Inferior parietal cortex (tissue), 1 donor: Measurements from ENCODE around the gene KCNIP1.
"Not testable (repeated sequence)": the region's sequence is repeated elsewhere in the genome, so short reads cannot be mapped to it uniquely, and the experiment has no call there.

Experiments used
- DNase-seq: peaks from one replicate; pipeline ENCODE4 v3.0.0-alpha.2; 2016; ENCODE audit errors: extremely low spot score

Gene KCNIP1

DNA sequence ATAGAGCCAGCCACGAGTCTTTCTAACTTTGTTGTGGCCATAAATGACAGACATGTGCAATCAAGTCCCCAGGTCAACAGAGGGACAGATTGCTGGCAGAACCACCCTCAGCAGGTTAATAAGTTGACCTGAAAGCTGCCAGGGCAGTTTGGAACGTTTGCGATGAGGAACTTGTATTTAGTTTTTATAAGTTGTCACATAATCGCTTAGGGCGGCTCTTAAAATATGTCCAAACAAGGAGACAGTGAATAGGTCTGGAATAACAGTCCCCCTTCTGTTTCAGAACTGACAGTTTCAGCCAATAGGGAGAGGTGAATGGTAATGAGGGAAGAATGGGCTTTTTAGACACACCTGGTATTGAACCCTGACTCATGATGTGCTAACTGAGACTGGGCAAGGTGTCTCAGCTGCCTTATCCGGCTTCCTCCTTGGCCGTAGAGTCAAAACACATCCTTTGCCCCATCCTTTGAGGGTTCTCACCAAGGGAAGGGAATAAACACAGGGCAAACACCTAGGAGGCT, 246.2 kb downstream of the KCNIP1 start:
- no peak for DNase-seq

DNA sequence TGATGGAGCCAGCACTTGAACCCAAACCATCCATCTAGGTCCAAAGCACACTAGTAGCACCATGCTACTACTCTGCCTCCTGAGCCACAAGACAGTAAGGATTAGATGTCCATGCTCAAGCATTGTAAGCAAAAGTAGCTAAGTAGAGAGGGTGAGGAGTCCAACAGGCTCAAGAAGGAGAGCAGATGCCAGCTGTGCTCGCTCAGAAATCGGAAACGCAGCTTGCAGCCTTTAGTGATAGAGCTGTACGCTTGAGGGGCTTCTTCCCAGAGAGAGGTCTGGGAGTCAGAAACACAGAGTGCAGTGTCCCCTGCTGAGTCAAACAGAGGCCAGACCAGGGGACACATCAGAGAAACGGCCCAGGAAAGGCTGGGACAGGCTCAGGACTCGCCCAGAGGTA, 247.0 kb downstream of the KCNIP1 start:
- no peak for DNase-seq

DNA sequence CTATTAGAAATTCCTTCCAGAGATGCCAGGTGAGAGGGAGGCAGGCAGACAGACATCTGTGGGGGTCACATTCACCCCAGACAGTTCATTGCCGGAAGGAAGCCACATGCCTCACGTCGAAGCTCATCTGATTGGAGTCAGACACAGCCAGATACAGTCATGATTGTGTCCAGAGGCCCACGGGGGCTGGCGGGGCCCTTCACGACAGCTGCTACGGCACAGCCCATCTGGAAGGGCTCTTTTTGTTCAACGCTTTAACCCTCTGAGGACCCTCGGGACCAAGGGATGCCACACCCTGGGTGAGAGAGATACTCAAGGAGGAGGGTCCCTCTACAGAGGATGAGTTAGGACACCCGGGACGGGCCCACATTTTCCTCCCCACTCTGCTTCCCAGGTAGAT, 247.8 kb downstream of the KCNIP1 start:
- no peak for DNase-seq

DNA sequence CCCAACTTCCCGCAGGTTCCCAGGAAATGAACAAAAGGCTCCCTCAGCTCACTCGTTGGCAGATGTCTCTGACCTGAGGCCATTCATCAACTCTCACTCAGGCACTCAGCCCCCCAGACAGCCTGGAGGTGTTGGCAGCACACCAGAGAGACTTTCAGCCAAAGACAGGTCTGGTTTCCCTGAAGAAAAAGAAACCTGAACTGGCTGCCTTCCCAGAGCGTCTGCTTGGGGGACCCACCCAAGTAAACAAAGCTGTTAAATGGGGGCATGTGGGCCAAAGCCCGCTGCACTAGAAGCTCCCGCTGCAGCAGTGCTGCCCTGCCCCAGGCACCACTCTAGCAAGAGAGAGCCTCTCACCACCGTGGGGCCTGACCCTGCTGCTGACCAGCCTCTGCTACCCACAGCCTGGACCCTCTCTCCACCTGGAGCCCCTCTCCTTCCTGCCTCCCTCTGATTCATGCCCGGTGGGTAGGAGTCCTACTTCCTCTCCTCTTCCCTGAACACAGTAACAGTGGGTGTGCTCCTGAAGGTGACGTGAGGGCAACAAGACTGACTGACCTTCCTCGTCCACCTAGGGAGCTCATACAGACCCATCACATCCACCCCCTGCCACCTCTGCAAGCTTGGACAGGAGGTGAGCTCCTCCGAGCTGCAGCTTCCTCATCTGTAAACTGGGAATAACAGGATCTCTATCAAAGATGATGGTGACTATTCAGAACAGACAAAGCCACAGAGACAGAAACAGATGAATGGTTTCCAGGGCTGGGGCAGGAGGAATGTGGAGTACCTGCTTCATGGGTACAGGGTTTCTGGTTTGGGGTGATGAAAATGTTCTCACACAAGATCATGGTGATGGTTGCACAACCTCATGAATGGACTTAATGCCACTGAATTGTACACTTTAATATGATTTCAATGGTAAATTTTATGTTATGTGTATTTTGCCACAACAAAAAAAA, 248.7 kb downstream of the KCNIP1 start:
- no peak for DNase-seq

DNA sequence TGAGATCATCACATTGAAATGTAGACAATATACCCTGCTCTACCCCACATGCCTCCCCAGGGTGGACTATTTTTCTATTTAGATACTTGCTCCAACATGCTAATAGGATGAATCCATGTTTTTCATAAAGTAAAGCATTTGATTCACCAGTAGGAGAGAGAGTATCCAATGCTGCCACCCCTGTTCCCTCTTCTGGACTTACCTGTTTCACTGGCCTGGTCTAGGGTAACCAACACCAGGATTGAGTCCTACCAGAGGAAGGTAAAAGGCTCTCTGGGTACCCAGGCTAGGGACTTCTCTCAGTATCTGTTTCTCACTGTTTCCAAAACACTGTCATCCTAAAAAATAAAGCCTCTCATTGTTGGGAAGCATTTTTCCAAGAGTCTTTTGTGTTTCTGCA, 249.5 kb downstream of the KCNIP1 start:
- DNase-seq, result no peak

DNA sequence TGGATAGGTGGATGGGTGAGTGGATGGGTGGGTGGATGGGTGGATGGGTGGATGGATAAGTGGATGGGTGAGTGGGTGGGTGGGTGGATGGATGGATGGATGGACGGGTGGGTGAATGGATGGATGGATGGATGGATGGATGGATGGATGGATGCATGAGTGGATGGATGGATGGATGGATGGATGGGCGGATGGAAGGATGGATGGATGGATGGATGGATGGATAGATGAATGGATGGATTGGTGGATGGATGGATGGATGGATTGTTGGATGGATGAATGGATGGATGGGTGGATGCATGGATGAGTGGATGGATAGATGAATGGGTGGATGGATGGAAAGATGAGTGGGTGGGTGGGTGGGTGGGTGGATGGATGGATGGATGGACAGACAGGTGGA, 250.7 kb downstream of the KCNIP1 start:
- DNase-seq, result not testable (repeated sequence)

DNA sequence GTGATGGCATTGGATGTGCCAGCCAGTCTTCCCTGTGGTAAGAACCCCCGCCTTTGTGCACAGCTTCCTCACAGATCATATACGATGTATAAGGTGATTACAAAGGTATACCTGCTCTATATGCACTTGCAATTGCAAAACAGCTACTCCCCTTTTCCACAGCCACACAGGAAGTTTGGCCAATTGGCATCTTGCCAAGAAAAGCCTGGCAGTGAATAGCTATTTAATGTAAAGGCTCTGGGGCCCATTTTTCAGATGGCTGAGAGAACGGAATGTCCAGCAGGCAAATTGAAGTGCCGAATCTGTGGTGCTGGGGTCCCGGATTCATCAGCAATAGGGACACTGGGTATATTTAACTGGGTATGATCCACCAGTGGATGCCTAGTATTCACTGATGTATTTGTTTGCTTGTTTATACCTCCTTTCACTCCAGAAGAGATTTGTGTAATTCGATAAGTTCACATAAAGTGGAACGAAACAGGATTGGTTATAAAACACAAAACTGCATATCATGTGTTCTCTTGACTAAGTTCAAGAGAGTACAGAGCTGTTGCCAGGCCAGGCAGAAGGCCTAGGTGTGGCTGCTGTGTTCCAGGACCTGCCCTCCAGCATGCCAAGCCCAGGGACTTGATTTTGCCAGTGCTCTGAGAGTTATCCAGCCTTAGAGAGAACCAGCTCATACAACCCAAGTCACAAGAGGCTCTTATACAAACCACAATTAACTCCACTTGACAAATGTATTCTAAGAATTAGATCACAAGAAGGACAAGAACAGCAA, 252.0 kb downstream of the KCNIP1 start:
- DNase-seq, result no peak

DNA sequence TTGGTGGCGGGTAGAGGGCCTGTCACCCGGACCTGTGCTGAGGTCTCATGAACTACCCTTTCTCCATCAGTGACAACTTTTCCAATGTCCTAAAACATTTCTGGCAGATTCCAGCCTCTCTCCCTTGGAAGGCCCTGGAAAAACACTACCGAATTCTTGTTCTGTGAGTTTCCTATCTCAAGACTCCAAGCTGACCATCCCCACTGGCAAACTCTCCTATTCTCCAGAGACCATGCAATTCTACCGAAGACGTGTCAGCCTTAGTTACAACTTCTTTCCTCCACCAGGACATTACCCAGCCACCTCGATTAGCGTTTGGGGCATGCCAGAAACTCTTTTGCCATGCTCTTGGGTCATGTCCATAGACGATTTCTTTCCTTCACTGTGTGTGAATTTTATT, 252.9 kb downstream of the KCNIP1 start:
- no peak for DNase-seq

DNA sequence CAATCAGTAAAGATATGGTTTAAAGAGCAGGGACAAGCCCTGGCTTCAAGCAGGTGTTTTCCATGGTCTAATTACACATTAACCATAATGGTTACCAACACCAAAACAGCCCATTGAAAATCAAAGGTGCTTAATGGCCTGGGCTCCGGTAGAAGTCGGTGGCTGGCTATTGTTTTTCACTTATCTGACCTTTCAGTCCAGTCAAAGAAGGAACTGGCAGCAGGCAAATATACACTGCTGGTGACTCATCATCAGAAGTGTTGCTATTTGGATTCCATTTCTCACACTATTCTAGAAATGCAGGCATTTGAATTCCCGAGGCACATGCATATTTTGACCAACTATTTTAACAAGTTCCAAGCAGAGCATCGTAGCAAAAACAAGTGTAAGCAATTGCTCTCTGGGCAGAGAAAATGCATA, 253.4 kb downstream of the KCNIP1 start:
- DNase-seq, result no peak

DNA sequence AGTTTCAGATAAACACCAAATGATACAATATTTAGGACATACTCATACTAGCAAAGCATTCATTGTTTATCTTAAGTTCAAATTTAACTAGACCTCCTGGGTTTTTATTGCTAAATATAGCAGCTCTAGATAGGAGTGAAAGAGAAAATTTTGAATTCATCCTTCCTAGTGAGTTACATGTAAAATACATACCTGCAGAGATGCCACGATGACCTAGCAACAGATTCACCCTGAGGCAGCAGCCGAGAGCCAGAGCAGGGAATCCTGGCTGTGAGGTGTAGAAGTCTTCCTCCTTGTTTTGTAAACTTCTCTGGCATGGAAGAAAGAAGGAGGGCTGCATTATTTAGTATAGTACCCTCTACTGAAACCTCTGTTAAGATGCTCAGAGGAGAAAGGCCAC, 253.8 kb downstream of the KCNIP1 start:
- no peak for DNase-seq

DNA sequence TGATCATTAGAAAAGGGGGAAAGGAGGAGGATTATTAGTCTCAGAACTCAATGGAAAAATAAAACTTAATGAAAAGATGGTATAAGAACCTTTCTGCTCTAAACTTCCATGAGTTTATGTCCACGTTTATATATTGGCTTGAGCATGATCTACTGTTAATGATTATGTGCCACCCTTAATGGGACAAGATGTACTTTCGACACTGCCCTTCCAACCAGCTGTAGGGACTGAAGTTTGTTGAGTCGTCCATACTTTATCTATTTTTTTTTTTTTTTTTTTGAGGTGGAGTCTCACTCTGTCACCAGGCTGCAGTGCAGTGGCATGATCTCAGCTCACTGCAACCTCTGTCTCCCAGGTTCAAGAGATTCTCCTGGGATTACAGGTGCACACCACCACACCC, 254.7 kb downstream of the KCNIP1 start:
- no peak for DNase-seq

DNA sequence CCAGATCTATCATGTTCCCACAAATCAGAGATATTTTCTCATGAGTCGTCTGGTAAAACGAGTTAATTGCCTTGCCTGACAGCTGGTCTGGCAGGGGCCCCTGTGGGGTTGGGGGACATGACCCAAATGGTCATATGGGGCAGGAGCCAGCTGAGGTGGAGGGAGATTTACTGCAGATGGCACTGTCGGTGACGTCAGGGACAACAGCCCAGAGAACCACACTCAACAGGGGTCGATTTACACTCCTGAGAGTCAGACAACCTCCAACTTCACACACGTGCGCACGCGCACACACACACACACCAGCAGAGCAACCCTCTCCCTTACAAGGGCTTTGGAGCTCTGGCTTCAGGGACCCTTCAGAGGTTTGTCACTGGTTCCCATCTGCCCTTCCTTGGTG, 256.3 kb downstream of the KCNIP1 start:
- DNase-seq, result no peak

DNA sequence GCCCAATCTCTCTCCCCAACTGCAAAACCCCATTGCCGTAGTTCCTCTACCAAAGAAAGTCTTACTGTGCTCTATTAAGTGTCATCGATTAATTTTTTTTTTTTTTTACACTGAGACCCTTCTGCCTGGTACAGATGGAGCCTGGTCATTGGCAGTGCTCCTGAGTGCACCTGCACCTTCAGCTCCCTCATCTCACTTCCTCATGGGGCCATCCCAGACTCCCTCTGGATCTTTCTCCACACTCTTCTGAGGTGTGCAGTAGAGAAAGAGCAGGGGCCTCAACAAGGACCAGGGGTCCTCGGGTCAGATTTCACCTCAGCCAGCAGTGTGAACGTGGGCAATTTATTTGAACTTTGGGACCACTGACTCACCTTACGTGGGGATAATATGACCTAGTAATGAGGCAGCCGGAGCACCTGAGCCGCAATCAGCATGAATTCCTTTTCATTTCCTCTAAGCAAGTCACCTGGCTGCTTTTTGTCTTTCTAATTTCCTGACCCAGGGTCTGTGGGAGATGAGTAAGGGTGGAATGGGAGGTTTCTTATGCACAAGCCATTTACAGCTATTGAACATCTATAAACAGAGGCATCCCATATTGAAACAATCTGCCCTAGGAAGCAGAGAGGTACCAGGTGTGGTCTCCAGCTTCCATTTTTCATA, 257.4 kb downstream of the KCNIP1 start:
- no peak for DNase-seq

DNA sequence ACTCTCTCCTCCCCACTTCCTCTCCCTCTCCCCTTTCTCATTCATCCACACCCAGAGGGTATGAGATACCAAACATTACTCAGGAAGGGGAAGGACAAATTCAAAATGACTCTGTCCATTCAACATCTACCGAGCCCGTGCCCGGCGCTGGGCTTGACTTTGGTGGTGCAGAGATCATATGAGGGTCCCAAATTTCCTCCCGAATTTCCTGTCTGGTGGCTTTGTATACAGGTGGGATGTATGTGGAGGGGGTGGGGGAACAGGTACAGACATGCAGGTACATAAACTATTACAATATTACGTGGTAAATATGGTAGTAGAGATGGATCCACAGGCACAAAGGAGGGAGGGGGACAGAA, 257.9 kb downstream of the KCNIP1 start:
- no peak for DNase-seq

DNA sequence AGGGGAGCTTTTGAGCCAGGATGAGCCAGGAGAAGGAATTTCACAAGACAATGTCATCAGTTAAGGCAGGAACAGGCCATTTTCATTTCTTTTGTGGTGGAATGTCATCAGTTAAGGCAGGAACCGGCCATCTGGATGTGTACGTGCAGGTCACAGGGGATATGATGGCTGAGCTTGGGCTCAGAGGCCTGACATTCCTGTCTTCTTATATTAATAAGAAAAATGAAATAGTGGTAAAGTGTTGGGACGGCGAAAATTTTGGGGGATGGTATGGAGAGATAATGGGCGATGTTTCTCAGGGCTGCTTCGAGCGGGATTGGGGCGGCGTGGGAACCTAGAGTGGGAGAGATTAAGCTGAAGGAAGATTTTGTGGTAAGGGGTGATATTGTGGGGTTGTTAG, 258.5 kb downstream of the KCNIP1 start:
- DNase-seq, result not testable (repeated sequence)

DNA sequence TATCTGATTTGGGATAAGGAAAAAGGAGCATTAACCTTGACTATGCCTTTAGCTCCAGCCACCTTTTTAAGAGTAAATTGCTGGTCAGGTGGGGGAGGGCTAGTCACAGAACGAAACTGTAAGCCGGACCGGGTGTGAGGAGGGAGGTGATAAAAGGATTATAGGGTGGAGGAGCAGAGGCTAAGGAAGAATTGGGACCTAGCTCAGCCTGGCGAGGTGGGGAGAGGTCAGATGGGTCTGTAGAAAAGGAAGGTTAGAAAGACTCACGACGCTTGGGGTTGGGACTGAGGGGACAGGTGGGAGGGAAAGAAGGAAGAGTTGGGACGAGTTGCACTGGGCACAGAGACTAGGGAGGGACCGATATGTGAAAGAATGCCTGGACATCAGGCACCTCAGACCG, 262.0 kb downstream of the KCNIP1 start:
- DNase-seq, result not testable (repeated sequence)

DNA sequence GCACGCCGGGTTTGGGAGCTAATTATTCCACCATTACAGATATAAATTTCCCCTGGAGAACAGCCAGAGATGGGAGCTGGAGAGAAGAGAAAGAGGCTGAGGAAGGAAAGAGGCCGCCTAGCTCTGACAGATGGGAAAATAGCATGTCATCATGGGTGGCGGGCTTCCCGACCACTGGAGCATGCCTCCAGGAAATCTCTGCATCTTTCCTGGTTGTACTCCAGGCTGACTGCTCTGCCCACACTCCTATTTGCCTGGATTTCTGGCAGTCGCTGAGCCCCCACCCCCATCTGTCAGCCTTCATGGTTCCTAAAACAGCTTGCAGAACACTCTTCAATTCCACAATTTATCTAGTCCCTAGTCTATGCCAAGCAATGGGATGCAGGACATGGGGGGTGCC, 265.4 kb downstream of the KCNIP1 start:
- DNase-seq, result no peak

DNA sequence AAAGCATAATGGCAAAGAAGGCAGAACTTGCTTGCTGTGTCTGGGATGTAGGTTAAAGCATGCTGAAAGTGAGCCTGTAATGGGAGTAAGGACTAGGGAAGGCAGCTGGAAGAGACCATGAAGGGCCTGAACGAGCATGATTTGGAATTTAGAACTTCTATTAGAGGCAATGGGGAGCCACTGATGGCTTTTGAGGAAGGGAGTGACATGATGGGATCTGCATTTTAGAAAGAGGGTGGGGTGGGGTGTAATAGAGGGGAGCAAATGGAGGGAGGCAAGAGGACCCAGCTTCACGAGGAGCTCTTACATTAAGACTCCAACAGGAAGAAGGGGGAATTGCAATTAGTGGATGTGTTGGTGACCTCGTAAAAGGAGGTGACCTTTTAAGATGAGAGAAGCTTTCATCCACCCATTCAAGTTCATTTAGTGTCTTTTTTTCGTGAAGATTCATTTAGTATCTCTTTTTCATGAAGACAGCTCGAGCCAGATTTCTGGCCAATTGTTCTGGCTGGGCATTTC, 266.1 kb downstream of the KCNIP1 start:
- no peak for DNase-seq

DNA sequence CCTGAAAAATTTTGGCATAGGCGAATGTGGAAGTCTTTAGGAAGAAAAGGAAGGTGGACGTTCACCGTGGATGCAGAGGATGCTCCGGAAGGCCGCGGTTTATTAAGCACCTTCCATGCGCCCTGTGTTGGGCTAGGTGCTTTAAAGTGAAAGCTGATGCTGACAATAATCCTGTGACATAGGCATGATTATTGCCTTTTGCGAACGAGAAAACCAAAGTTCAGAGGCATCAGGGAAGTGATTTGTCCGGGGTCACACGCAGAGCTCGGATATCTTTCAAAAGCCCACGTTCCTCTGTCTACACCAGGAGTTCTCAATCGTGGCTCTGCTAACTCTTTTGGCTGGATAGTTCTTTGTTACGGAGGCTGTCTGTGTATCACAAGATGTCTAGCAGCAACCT, 267.7 kb downstream of the KCNIP1 start:
- no peak for DNase-seq

DNA sequence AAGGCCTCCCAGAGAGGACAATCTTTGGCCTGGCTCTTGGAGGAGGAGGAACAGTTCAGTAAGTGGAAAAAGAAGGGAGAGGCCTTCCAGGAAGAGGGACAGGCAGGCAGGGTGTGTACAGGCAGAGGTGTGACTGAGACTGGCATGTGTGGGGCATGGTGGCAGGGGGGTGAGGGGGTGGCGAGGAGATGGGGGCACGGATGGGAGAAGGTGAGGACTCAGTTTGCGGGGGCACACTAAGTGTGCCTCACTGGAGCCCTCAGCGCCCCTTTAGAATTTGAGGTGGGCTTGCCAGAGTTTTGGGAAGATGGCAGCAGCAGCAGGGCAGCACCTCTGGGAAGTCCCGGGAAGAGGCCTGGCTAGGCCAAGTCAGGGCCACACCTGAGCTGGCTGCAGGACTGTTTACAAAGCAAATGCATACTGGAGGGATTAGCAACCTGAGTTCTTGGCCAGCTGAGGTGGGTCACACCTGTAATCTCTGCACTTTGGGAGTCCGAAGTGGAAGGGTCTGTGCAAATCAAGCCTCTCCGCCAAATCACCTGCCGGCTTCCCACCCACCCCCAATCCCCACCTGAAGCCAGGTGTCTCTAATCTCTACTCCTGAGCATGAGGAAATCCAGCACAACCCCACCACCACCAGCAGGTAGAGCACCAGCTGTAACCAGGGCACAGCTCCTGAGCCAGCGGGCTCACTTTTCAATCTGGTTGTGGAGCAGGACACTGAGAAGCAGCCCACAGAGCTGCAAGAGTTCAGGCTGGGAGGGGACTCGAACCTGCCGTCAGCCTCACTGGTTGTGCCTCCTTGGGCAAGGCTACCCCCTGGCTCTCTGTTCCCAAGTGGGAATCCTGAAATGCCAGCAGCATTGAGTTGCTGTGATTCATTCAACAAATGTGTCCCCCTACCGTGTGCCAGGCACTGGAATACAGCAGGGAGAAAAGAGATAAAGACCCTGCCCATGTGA, 269.5 kb downstream of the KCNIP1 start:
- DNase-seq, result no peak

DNA sequence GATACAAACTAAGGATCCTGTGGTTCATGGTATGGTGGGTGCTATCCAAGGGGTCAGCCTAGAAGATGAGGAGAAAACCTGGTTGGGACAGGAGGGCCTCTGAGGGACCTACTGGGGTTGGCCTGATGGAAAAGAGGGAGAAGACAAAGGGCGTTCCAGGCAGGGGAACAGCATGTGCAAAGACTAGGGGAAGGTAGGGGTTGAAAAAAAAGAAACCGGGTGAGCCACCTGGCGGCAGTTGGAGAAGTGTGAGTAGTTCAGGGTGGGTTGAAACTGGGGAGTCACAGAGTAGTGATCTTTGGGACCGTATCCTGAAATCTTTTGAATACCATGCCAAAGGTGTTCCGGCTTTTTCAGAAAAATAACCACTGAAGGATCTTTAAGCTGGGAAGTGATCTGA, 271.0 kb downstream of the KCNIP1 start:
- DNase-seq, result no peak
